A549 treated with AZD2906 at 1 μM for 4 hours (cell line): ENCODE data around the gene CD22. TPM values are rescaled to one million over a fixed set of nuclear protein-coding genes. Genes with fewer than 3 reads are reported as not detected.

Experiments used
- total RNA-seq: library from RNA; stranded (reverse); fragments of 200-300 nt; extraction: Qiagen RNA extraction; gene quantifications from 5 replicates; pipeline ENCODE4 v1.2.3, GENCODE V29; 2022

CD22 gene
- 0.71 to 1.6 TPM (median 0.89 TPM) in 5 replicates for total RNA-seq

DNA sequence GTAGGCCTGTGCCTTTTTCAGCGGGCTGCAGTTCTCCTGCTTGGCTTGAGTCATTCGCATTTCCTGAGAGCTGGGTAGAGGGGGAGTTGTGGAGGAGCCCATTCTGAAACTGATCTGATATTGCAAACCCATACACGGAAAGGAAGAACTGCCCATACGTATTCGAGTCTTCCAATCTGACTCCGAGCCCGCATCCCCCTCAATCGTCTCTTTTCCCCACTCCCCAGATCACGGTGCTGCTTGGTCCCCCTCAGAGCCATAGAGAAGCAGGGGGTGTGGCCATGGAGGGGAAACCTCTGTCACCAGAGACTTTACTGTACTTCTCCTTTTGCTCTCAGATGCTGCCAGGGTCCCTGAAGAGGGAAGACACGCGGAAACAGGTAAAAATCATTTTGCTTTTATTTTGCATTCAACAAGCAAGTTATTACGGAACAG, at the start of gene CD22:
CD22 (plus strand) TSS at position 337 of the 435 bp plus-strand sequence. CDS start 2,854 bp downstream, outside the sequence.

DNA sequence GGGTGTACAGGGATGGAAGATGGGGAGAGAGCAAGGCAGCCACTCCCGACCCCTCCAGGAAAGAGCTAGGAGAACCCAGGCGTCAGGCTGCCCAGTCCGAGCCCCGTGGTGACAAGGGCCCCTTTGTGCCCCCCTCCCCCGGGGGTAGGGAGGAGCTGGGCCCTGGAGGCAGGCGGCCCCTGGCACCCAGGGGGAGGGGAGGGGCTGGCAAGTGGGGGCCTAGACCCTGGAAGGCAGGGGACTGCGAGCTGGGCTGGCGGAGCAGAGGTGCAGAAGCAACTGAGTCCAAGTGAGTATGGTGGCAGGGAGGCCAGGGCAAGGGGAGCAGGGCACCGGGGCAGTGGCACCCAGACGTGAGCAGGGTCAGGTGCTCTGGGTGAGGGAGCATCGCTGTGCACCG, 37.1 kb upstream of the CD22 start, which contains the start of gene MAG:
MAG (plus strand) TSS at position 246 of the 400 bp plus-strand sequence. CDS start 3,248 bp downstream, outside the sequence.

DNA sequence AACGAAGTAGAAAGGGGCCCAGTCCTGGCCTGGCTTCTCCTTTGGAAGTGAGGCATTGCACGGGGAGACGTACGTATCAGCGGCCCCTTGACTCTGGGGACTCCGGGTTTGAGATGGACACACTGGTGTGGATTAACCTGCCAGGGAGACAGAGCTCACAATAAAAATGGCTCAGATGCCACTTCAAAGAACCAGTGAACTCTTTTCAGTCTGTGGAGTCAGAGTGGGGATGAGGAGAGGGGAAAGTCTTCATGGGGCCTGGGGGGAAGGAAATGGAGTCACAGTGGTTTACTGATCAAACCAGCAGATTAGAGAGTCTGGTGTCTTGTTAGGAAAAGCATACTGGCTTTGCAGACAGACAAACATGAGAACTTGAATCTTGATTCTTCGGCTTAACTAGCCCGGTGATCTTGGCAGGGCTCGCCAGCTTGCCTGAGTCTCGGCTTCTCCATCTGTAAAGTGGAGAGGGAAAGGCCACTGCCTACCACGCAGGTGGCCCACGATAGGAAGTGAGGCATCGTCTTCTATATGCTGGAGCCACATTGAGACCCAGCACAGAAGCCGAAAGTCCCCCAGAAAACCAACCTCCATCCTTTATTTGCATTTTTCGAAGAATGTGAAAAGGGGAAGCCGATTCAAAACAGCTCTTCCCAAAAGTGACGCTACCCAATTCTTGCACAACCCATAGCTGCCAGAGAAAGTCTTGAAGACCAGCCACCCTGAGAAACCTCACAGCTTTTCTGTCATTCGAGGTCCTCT, 18.4 kb downstream of the CD22 start, which contains the start of gene FFAR1:
FFAR1 (plus strand) TSS at position 732 of the 759 bp plus-strand sequence. CDS start 3,650 bp downstream, outside the sequence.

DNA sequence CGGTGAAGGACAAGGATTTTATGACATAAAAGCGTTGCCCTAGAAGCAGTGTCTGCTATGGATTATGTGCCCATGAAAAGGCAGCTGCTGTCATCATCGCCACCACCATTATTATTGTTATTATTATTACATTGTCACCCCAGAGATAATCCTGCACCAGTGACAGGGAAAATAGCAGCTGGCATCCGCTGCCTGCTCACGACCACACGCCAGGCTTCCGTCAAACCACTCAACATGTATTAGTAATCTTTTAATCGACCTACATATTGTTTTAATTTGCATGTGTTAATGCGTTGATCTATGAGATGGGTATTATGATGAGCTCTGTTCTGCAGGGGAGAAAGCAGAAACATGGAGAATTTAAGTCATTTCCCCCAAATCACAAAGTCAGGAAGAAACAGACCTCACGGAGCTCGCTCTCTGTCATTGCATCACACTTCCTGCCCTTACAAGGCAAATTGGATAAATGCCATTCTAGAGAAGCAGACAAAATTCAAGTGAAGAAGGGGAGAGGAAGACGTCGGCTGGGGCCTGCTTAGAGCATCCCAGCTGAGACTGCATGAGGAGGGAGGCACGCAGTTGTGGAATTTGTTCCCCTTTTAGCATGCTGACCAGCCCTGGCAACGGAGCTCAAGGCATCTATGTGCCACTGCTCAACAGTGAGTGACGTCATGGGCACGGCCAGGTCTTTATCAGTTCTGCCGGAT, 29.0 kb downstream of the CD22 start, which contains the start of gene FFAR3:
FFAR3 (plus strand) TSS at position 594 of the 707 bp plus-strand sequence. CDS start 431 bp downstream, outside the sequence.

DNA sequence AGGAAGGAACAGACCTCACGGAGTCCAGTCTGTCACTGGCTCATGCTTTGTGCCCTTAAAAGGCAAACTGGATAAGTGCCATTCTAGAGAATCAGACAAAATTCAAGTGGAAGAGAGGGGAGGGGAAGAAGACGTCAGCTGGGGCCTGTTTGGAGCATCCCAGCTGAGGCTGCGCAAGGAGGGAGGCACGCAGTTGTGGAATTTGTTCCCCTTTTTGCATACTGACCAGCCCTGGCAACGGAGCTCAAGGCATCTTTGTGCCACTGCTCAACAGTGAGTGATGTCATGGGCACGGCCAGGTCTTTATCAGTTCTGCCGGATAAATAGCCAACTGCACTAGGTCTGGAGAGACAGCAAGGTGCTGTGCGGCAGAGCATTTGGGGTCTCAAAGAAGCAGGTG, 41.7 kb downstream of the CD22 start, which contains the start of gene GPR42:
GPR42 (plus strand) TSS at position 347 of the 400 bp plus-strand sequence. CDS start 292 bp downstream, outside the sequence.

Other genes with a start within 250 kb of the CD22 start
- 0.50 to 0.91 TPM (median 0.80 TPM) in 5 replicates for gene FXYD3, start 213.4 kb upstream of the CD22 start, total RNA-seq
- gene LGI4, start 194.1 kb upstream of the CD22 start, total RNA-seq = 0.10 to 0.41 TPM (median 0.28 TPM) in 5 replicates
- 0.10 to 0.83 TPM (median 0.31 TPM) in 5 replicates for gene FXYD1, start 190.4 kb upstream of the CD22 start, total RNA-seq
- 0.13 to 0.27 TPM (median 0.17 TPM) in 4 of 5 replicates, not detected in the other for gene FXYD7, start 185.9 kb upstream of the CD22 start, total RNA-seq
- 179 to 222 TPM (median 213 TPM) in 5 replicates for gene FXYD5, start 174.5 kb upstream of the CD22 start, total RNA-seq
- gene FAM187B, start 100.4 kb upstream of the CD22 start, total RNA-seq = not detected in 5 replicates
- 8.1 to 11.4 TPM (median 9.9 TPM) in 5 replicates for gene LSR, start 80.2 kb upstream of the CD22 start, total RNA-seq
- gene USF2, start 60.2 kb upstream of the CD22 start, total RNA-seq = 111 to 164 TPM (median 154 TPM) in 5 replicates
- 0.03 to 0.25 TPM (median 0.10 TPM) in 4 of 5 replicates, not detected in the other for gene HAMP, start 46.7 kb upstream of the CD22 start, total RNA-seq
- 0.03 to 0.10 TPM in 2 of 5 replicates, not detected in the others for gene MAG, start 37.0 kb upstream of the CD22 start, total RNA-seq
- 0.02 to 0.06 TPM (median 0.03 TPM) in 4 of 5 replicates, not detected in the other for gene FFAR1, start 18.7 kb downstream of the CD22 start, total RNA-seq
- gene FFAR3, start 29.3 kb downstream of the CD22 start, total RNA-seq = 0.08 TPM in 1 of 5 replicates, not detected in the others
- 0.03 TPM in 1 of 5 replicates, not detected in the others for gene GPR42, start 41.9 kb downstream of the CD22 start, total RNA-seq
- gene FFAR2, start 119.1 kb downstream of the CD22 start, total RNA-seq = 0.02 TPM in 1 of 5 replicates, not detected in the others
- not detected in 5 replicates for gene KRTDAP, start 161.3 kb downstream of the CD22 start, total RNA-seq
- gene DMKN, start 184.5 kb downstream of the CD22 start, total RNA-seq = 34.4 to 41.4 TPM (median 35.8 TPM) in 5 replicates
- 3.5 to 4.0 TPM (median 3.9 TPM) in 5 replicates for gene SBSN, start 199.1 kb downstream of the CD22 start, total RNA-seq
- gene GAPDHS, start 204.3 kb downstream of the CD22 start, total RNA-seq = 0.08 to 0.14 TPM (median 0.10 TPM) in 5 replicates
- 346 to 443 TPM (median 420 TPM) in 5 replicates for gene TMEM147, start 216.4 kb downstream of the CD22 start, total RNA-seq
- 0.06 to 0.14 TPM (median 0.13 TPM) in 4 of 5 replicates, not detected in the other for gene ATP4A, start 234.5 kb downstream of the CD22 start, total RNA-seq